ENCODE results near the gene PIGQ. TPM values are rescaled to one million over a fixed set of nuclear protein-coding genes. Genes with fewer than 3 reads are reported as not detected.

PIGQ gene
- total RNA-seq (2021) = 58.0 and 65.5 TPM in 2 replicates
- long read RNA-seq, transcript PIGQ-206 (4 exons, 2,052 nt) = minor isoform, 15 of 140 reads
- long read RNA-seq, transcript PIGQ-203 (11 exons, 3,006 nt) = major isoform, 24 of 140 reads
- long read RNA-seq, transcript PIGQ-209 (3 exons, 2,112 nt) = minor isoform, 6 of 140 reads
- long read RNA-seq, transcript PIGQ-201 (10 exons, 2,846 nt) = minor isoform, 9 of 140 reads
- long read RNA-seq, partial matches to known transcripts = 33 of 140 reads
- long read RNA-seq, other reads (novel, unspliced or antisense) = 48 of 140 reads

GRCh38 chr16:569445-570254 lies at the start of gene PIGQ:
TSS of gene PIGQ (plus strand) at chr16:569968. CDS start at chr16:574075, 4,107 bp downstream.
- no peak within 1 kb of the TSS for H3K27ac ChIP-seq (ENCODE audit: insufficient read length, low read depth, low read length)
- H3K36me3 Mint-ChIP-seq (ENCODE audit: insufficient read depth in 1 of 3, low read depth in 3 of 3) = peaks cover 0 to 2% (median 0%) of the 10 kb centered on the region in 3 experiments; a peak in 2 of 7 replicates
- peak within 1 kb of the TSS; percentile 85 to 91 for H3K4me3 Mint-ChIP-seq

More at GRCh38 chr16:569445-570254, at the start of gene PIGQ:
- no peak within 1 kb of the TSS for H2AFZ ChIP-seq (ENCODE audit: low read length)
- H2BK12ac ChIP-seq (ENCODE audit: insufficient read length, low read depth, low read length) = no peak within 1 kb of the TSS
- H4K91ac ChIP-seq (ENCODE audit: insufficient read length, low read depth, low read length) = no peak within 1 kb of the TSS
- H4K5ac ChIP-seq (ENCODE audit: insufficient read length, low read depth, low read length) = no peak within 1 kb of the TSS
- Mint-ChIP-seq H3K27me3 (ENCODE audit: low read depth) (peaks cover 1% of the 10 kb centered on the region; the same call in 1 of the 2 replicates), H3K27ac (peak within 1 kb of the TSS in 2 of 3 experiments; percentile 96 to 97; a peak in 4 of 7 replicates), H3K9me3 (no peaks in the 10 kb centered on the region), H3K4me1 (peaks cover 13 to 36% of the 10 kb centered on the region in 2 experiments)
- no peak within 1 kb of the TSS for H4K8ac ChIP-seq (replicated peaks; ENCODE audit: insufficient read length, low read depth, low read length)
- H3T11ph ChIP-seq (ENCODE audit: low read length) = no peak within 1 kb of the TSS
- no peak within 1 kb of the TSS for H2BK5ac ChIP-seq (ENCODE audit: insufficient read length, low read length)
- H3K23me2 ChIP-seq (ENCODE audit: insufficient read length, low read depth, low read length, poor library complexity, severe bottlenecking) = peaks cover 5% of the 10 kb centered on the region
- H2BK120ac ChIP-seq (ENCODE audit: low read depth, low read length, poor library complexity, severe bottlenecking) = no peak within 1 kb of the TSS
- no peak within 1 kb of the TSS for H2AK5ac ChIP-seq (ENCODE audit: insufficient read length, low read length)
- H3K4ac ChIP-seq (ENCODE audit: low read depth, low read length) = no peak within 1 kb of the TSS
- H3K56ac ChIP-seq (ENCODE audit: insufficient read length, low read depth, low read length) = no peak within 1 kb of the TSS
- DNase-seq = peak; percentile 83
- TF ChIP-seq CTCF (conservative IDR thresholded peaks at IDR 0.05) = no peak
- H3K27me3 ChIP-seq (ENCODE audit: insufficient read depth, low read length) = no peaks in the 10 kb centered on the region
- no peaks in the 10 kb centered on the region for H3K4me1 ChIP-seq (ENCODE audit: insufficient read depth, low read length)
- peak within 1 kb of the TSS; percentile 77 for H3K14ac ChIP-seq (ENCODE audit: insufficient read depth, low read length)
- no peak within 1 kb of the TSS for H2BK15ac ChIP-seq (ENCODE audit: low read depth, low read length)
- peak within 1 kb of the TSS; percentile 70 for H3K4me2 ChIP-seq (ENCODE audit: insufficient read depth, insufficient read length, low read length)
- peak within 1 kb of the TSS; percentile 51 for H3K18ac ChIP-seq (ENCODE audit: insufficient read length, low read depth, low read length)
- no peaks in the 10 kb centered on the region for H3K79me1 ChIP-seq (ENCODE audit: insufficient read depth, low read depth, low read length, poor library complexity, severe bottlenecking)
- H2BK20ac ChIP-seq (ENCODE audit: low read depth, low read length, poor library complexity, severe bottlenecking) = no peak within 1 kb of the TSS
- no peaks in the 10 kb centered on the region; the same call in 1 of the 2 replicates for H3K79me2 ChIP-seq (ENCODE audit: insufficient read depth, low read length)
- peak within 1 kb of the TSS; percentile 80 for H3K9ac ChIP-seq (ENCODE audit: extremely low read depth, insufficient read length, low read length)
- no peak within 1 kb of the TSS for H3K23ac ChIP-seq (ENCODE audit: insufficient read length, low read depth, low read length)
- no peaks in the 10 kb centered on the region for H3K9me3 ChIP-seq (ENCODE audit: control insufficient read depth, low read depth, low read length)
- no CpG with 5 or more reads among the region's 87 CpGs for WGBS (ENCODE audit: extremely low coverage, insufficient read length, low lambda C conversion rate)
- no peaks in the 10 kb centered on the region for H4K20me1 ChIP-seq (ENCODE audit: control insufficient read depth, insufficient read depth, insufficient read length)
